ENCODE results near the gene ARID1B.

ARID1B gene

GRCh38 chr6:157090736-157091135, 313.6 kb downstream of the ARID1B start:
- H3K4me1 ChIP-seq (ENCODE audit: low read length) = no peaks in the 10 kb centered on the region
- no peaks in the 10 kb centered on the region for H4K20me1 ChIP-seq (ENCODE audit: insufficient read depth, low read length)
- no peaks in the 10 kb centered on the region for H3K9me2 ChIP-seq (replicated peaks; ENCODE audit: insufficient read depth, low read length)
- no peaks in the 10 kb centered on the region for H3K36me3 ChIP-seq (replicated peaks; ENCODE audit: insufficient read depth, low read length)
- H3K27me3 ChIP-seq (replicated peaks; ENCODE audit: insufficient read depth, low read length) = no peaks in the 10 kb centered on the region
- no peaks in the 10 kb centered on the region for H3K79me2 ChIP-seq (ENCODE audit: low read length)
- no peak overlapping the region for H2AFZ ChIP-seq (ENCODE audit: low read length)
- H3K4me2 ChIP-seq (ENCODE audit: low read depth, low read length) = no peak overlapping the region
- no peak overlapping the region for H3K4me3 ChIP-seq (ENCODE audit: low read length)
- DNase-seq = no peak
- no peaks in the 10 kb centered on the region for H3F3A ChIP-seq (ENCODE audit: insufficient read depth, low read length)
- TF ChIP-seq CTCF (IDR thresholded peaks at IDR 0.05; ENCODE audit: low read length) (no peak), EZH2 (optimal IDR thresholded peaks at IDR 0.05; ENCODE audit: low read depth, low read length) (no peak), EZH2phosphoT487 (IDR thresholded peaks at IDR 0.05; ENCODE audit: low read length) (no peak)
- H3K9me3 ChIP-seq (replicated peaks; ENCODE audit: insufficient read depth, low read length) = no peaks in the 10 kb centered on the region
- H3K9ac ChIP-seq (ENCODE audit: low read length) = no peak overlapping the region
- H3K27ac ChIP-seq (ENCODE audit: low read length) = no peak overlapping the region

GRCh38 chr6:157091243-157091642, 314.1 kb downstream of the ARID1B start:
- Histone ChIP-seq H4K20me1 (ENCODE audit: insufficient read depth, low read length) (no peaks in the 10 kb centered on the region), H3K4me3 (ENCODE audit: low read length) (no peak overlapping the region), H3K4me2 (ENCODE audit: low read depth, low read length) (no peak overlapping the region), H3K4me1 (ENCODE audit: low read length) (no peaks in the 10 kb centered on the region), H3K79me2 (ENCODE audit: low read length) (no peaks in the 10 kb centered on the region), H3K27me3 (replicated peaks; ENCODE audit: insufficient read depth, low read length) (no peaks in the 10 kb centered on the region), H2AFZ (ENCODE audit: low read length) (no peak overlapping the region), H3K9me2 (replicated peaks; ENCODE audit: insufficient read depth, low read length) (no peaks in the 10 kb centered on the region), H3K27ac (ENCODE audit: low read length) (no peak overlapping the region), H3K36me3 (replicated peaks; ENCODE audit: insufficient read depth, low read length) (no peaks in the 10 kb centered on the region), H3F3A (ENCODE audit: insufficient read depth, low read length) (no peaks in the 10 kb centered on the region), H3K9me3 (replicated peaks; ENCODE audit: insufficient read depth, low read length) (no peaks in the 10 kb centered on the region), H3K9ac (ENCODE audit: low read length) (no peak overlapping the region)
- DNase-seq = no peak
- TF ChIP-seq EZH2phosphoT487 (IDR thresholded peaks at IDR 0.05; ENCODE audit: low read length) (no peak), CTCF (IDR thresholded peaks at IDR 0.05; ENCODE audit: low read length) (no peak)

- H3K79me2 ChIP-seq (ENCODE audit: low read length) = no peaks in the 10 kb centered on the region
- no peak for DNase-seq
- no peak overlapping the region for H3K9ac ChIP-seq (ENCODE audit: low read length)
- H2AFZ ChIP-seq (ENCODE audit: low read length) = no peak overlapping the region
- no peaks in the 10 kb centered on the region for H4K20me1 ChIP-seq (ENCODE audit: insufficient read depth, low read length)
- H3F3A ChIP-seq (ENCODE audit: insufficient read depth, low read length) = no peaks in the 10 kb centered on the region
- TF ChIP-seq EZH2phosphoT487 (IDR thresholded peaks at IDR 0.05; ENCODE audit: low read length) (no peak), EZH2 (optimal IDR thresholded peaks at IDR 0.05; ENCODE audit: low read depth, low read length) (no peak), CTCF (IDR thresholded peaks at IDR 0.05; ENCODE audit: low read length) (no peak)
- H3K27me3 ChIP-seq (replicated peaks; ENCODE audit: insufficient read depth, low read length) = no peaks in the 10 kb centered on the region
- no peaks in the 10 kb centered on the region for H3K9me3 ChIP-seq (replicated peaks; ENCODE audit: insufficient read depth, low read length)
- H3K4me2 ChIP-seq (ENCODE audit: low read depth, low read length) = no peak overlapping the region
- H3K36me3 ChIP-seq (replicated peaks; ENCODE audit: insufficient read depth, low read length) = no peaks in the 10 kb centered on the region
- H3K9me2 ChIP-seq (replicated peaks; ENCODE audit: insufficient read depth, low read length) = no peaks in the 10 kb centered on the region
- no peak overlapping the region for H3K27ac ChIP-seq (ENCODE audit: low read length)
- no peak overlapping the region for H3K4me3 ChIP-seq (ENCODE audit: low read length)
- no peaks in the 10 kb centered on the region for H3K4me1 ChIP-seq (ENCODE audit: low read length)
Measured at GRCh38 chr6:157091856-157092460, 314.8 kb downstream of the ARID1B start.

Measured in MM.1S (cell line).